Psoas muscle (tissue), 8 donors: ENCODE data around the gene RPL11. TPM values are rescaled to one million over a fixed set of nuclear protein-coding genes. Genes with fewer than 3 reads are reported as not detected.

Source experiments
- ATAC-seq, 4 donors: fragments of 200-7000 bp; cut with Tn5 transposase; one replicate each; pipeline ENCODE4 v1.9.1; 2020; ENCODE audit warnings: moderate library complexity in 3 of 4, mild to moderate bottlenecking in 2 of 4
- DNase-seq, 2 donors: peaks; one replicate each; pipeline ENCODE4 v3.0.0-alpha.2; 2020
- H3K27ac ChIP-seq: fragments of 200-600 bp; one replicate; pipeline ENCODE4 v1.8.0; 2022
- H3K27me3 ChIP-seq, 3 donors: fragments of 200-600 bp in 1 of 3; one replicate each; pipeline versions ENCODE4 v1.6.1 to v1.8.0; 2013 to 2022; ENCODE audit warnings: low read length in 2 of 3, mild to moderate bottlenecking in 2 of 3, moderate library complexity in 1 of 3; ENCODE audit not compliant: insufficient read depth in 3 of 3
- H3K36me3 ChIP-seq, 2 donors: fragments of 200-600 bp in 1 of 2; one replicate each; pipeline versions ENCODE4 v1.6.1 to v1.8.0; 2013 to 2022; ENCODE audit warnings: low read depth in 1 of 2, mild to moderate bottlenecking in 1 of 2, moderate library complexity in 1 of 2; ENCODE audit not compliant: insufficient read depth in 1 of 2
- H3K4me1 ChIP-seq: fragments of 200-600 bp; one replicate; pipeline ENCODE4 v1.8.0; 2022
- H3K4me3 ChIP-seq: fragments of 200-600 bp; one replicate; pipeline ENCODE4 v1.8.0; 2022; ENCODE audit warnings: mild to moderate bottlenecking
- H3K9me3 ChIP-seq: fragments of 200-600 bp; one replicate; pipeline ENCODE4 v1.8.0; 2022
- CTCF ChIP-seq: fragments of 200-600 bp; IDR thresholded peaks from one replicate; pipeline ENCODE4 v1.8.0; 2022; ENCODE audit warnings: antibody characterized with exemption
- WGBS, 3 donors: extraction: QIAGEN DNeasy Blood & Tissue Kit; methylation state at CpG; one replicate each; pipeline versions ENCODE4 v1.1.6 to v1.1.7; 2013; 5-methylcytosine and 5-hydroxymethylcytosine counted together
- intact Hi-C, 2 donors: fragments of 100-400 bp; cut with DNase I; formaldehyde crosslinking; loops; one replicate each; pipeline versions ENCODE4 v1.11.0 to v1.14.2; 2022
- polyA plus RNA-seq, 3 donors: library from polyadenylated mRNA; stranded (reverse); fragments of 200-250 nt; gene quantifications; one replicate each; pipeline ENCODE4 v1.2.3, GENCODE V29; 2013
- total RNA-seq, 4 donors: library from RNA; stranded (reverse); fragmentation: NEBNext Ultra II Directional in 2 of 4; extraction: Animal tissue kit (Norgen Biotek cat#: 25700) in 2 of 4; gene quantifications; one replicate each; pipeline versions ENCODE4 v1.2.1 to v1.2.4, GENCODE V29; 2021 to 2023
- donor health status: healthy with polysubstance abuse.
- donor health status: DM: no; HTN: no; CAD: no; lungs with moderate emphysema.
- donor health status: Bipolar disorder and iron deficiency.
- donor health status: healthy.
- donor health status: DM: yes; HTN: yes; CAD: no.
- donor health status: DM: no; HTN: no; CAD: no.
- donor health status: DM: no; HTN: no; CAD: no.
- donor health status: DM: yes; HTN: yes; CAD: no.

Gene RPL11
- total and polyA plus RNA-seq, 7 donors, result 486 to 1,926 (median 688) TPM

GRCh38 chr1:23664837-23665795 is 26.5 kb upstream of the RPL11 start:
- Histone ChIP-seq H3K4me3 (no peak overlapping the region), H3K27ac (no peak overlapping the region), H3K36me3 (no peaks in the 10 kb centered on the region), H3K4me1 (no peaks in the 10 kb centered on the region), H3K9me3 (no peaks in the 10 kb centered on the region), H3K27me3 (no peaks in the 10 kb centered on the region)
- peak; percentile 19 for TF ChIP-seq CTCF
- WGBS, 3 donors, result 63 to 70% (median 64%) methylated on average over 10 to 11 of the region's 11 CpGs
- no peak for DNase-seq
- intact Hi-C loops, result no loop called here
- ATAC-seq, result peak in 1 of 4 donors; percentile 33

- no peak overlapping the region for H3K27ac ChIP-seq
- no peaks in the 10 kb centered on the region for H3K9me3 ChIP-seq
- ATAC-seq, result no peak
- intact Hi-C loops, result no loop called here
- no peaks in the 10 kb centered on the region for H3K36me3 ChIP-seq
- WGBS, 3 donors, result 72 to 78% (median 76%) methylated on average over 4 of the region's 4 CpGs
- H3K4me1 ChIP-seq, result no peaks in the 10 kb centered on the region
- TF ChIP-seq CTCF, result no peak
- no peak overlapping the region for H3K4me3 ChIP-seq
- no peaks in the 10 kb centered on the region for H3K27me3 ChIP-seq
- no peak for DNase-seq
Measured at GRCh38 chr1:23667411-23667810, 24.2 kb upstream of the RPL11 start.

- Histone ChIP-seq H3K4me3 (no peak overlapping the region), H3K4me1 (no peaks in the 10 kb centered on the region), H3K9me3 (no peaks in the 10 kb centered on the region), H3K36me3 (no peaks in the 10 kb centered on the region), H3K27ac (no peak overlapping the region), H3K27me3 (no peaks in the 10 kb centered on the region)
- DNase-seq (no peak), ATAC-seq (no peak)
- intact Hi-C loops, result no loop called here
- 62 to 70% (median 64%) methylated on average over 2 of the region's 2 CpGs for WGBS, 3 donors
- TF ChIP-seq CTCF, result no peak
Measured at GRCh38 chr1:23670709-23671108, 20.9 kb upstream of the RPL11 start.

GRCh38 chr1:23673086-23673813 is 18.4 kb upstream of the RPL11 start:
- WGBS, 3 donors, result 4 to 10% (median 5%) methylated on average over 6 of the region's 6 CpGs
- ATAC-seq, result no peak

More at GRCh38 chr1:23673086-23673813, 18.4 kb upstream of the RPL11 start:
- DNase-seq, result peak in 1 of 2 donors; percentile 31
- Histone ChIP-seq H3K36me3 (no peaks in the 10 kb centered on the region), H3K27ac (no peak overlapping the region), H3K9me3 (no peaks in the 10 kb centered on the region), H3K4me1 (no peaks in the 10 kb centered on the region), H3K4me3 (no peak overlapping the region), H3K27me3 (no peaks in the 10 kb centered on the region)
- no peak for TF ChIP-seq CTCF
- intact Hi-C loops, result no loop called here
